GM18873 (cell line): ENCODE data around the gene PRKACA.
"Not testable (repeated sequence)": the region's sequence is repeated elsewhere in the genome, so short reads cannot be mapped to it uniquely, and the experiment has no call there.

Experiments used
- ATAC-seq: cut with Tn5 transposase; IDR thresholded peaks from one replicate; pipeline ENCODE4 v1.9.1; 2021; ENCODE audit warnings: mild to moderate bottlenecking, moderate library complexity, moderate number of reproducible peaks; ENCODE audit not compliant: unreplicated experiment, low FRiP score

Gene PRKACA

GRCh38 chr19:14053500-14053899 is 64.1 kb downstream of the PRKACA start:
- no peak for ATAC-seq

GRCh38 chr19:14053032-14053431 is 64.5 kb downstream of the PRKACA start:
- no peak for ATAC-seq

GRCh38 chr19:14052470-14052869 is 65.1 kb downstream of the PRKACA start:
- no peak for ATAC-seq

GRCh38 chr19:14051980-14052379 is 65.6 kb downstream of the PRKACA start:
- no peak for ATAC-seq

GRCh38 chr19:14050961-14051360 is 66.6 kb downstream of the PRKACA start:
- ATAC-seq, result not testable (repeated sequence)

GRCh38 chr19:14050512-14050911 is 67.0 kb downstream of the PRKACA start:
- ATAC-seq, result no peak

- ATAC-seq, result no peak
Measured at GRCh38 chr19:14048443-14049153, 69.0 kb downstream of the PRKACA start.

- ATAC-seq, result not testable (repeated sequence)
Measured at GRCh38 chr19:14047866-14048265, 69.7 kb downstream of the PRKACA start.

- ATAC-seq, result not testable (repeated sequence)
Measured at GRCh38 chr19:14042659-14043608, 74.6 kb downstream of the PRKACA start.
